ENCODE data around the gene SOX1.

The SOX1 gene

DNA sequence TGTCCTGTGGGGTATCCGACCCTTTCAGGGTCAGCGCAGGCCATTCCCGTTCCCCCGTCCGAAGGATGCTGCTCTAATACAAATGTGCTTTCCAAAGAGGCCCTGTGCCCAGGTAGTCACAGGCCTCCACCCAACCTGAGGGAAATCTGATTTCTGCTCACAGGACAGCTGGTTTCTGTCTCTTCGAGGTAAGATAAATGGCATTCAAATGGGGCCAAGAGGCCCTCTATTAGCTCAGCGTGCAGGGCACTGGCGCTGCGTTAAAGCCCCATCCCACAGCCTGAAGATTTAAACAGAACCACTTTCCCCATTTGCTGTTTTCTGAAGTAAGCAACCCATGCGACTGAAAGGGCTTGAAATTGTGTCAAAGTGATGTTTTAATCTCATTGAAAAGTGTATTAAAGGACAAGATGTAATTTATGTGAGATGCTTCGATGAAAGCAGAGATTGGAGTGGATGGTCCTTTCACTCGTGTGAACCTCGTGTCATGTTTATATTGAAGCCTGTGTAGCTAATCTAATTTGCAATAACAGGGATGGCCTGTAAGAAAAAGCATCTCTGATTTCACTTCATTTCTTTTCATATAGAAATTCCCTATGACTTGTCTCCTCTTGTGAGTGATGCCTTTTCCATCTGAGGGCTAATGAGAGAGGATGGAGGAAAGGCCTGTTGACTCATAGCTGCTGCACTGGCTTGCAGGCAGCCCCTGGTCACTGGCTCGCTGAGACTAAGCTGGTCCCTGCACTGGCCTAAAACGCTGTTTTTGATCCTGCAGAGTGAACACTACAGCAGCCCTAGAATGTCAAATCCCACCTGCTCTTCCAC lies 7.3 kb upstream of the SOX1 start:
- DNase-seq = no peak

GRCh38 chr13:112060282-112060830 lies 6.6 kb upstream of the SOX1 start:
- no peak for DNase-seq

GRCh38 chr13:112060899-112061366 lies 6.0 kb upstream of the SOX1 start:
- no peak for DNase-seq

DNA sequence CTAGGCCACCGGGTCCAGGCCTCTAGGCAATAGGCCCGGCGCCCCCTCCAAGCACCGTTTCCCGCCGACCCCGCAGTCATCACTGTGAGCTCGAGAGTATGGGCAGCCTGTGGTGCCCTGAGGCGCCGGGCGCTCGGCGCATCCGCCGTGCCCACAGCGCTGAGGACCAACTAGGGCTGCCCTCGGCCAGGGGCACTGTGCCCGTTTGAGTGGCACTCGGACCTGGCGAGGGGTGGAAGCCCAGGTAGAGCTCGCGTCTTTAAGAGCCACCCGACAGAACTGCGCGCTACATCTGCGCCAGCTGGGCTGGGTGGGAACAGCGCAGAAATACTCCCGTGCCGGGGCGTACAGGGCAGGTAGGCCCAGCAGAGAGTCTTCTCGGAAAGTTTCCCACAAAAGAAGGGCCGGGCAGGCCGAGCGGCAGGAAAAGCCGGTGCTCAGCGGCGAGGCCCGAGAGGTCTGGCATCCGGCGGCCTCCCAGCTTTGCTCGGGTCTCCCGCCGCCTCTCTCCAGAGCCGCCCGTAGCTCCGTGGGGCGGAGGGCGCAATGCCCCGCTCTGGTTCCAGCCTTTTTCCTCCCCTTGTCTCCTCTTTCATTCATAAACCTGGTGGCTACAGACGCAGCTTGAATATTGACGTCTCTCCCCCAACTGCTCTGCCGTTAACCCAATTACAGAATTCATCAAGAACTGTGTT lies 5.4 kb upstream of the SOX1 start:
- DNase-seq = no peak

- no peak for DNase-seq
Observed at GRCh38 chr13:112062072-112062567, 4.8 kb upstream of the SOX1 start.

DNA sequence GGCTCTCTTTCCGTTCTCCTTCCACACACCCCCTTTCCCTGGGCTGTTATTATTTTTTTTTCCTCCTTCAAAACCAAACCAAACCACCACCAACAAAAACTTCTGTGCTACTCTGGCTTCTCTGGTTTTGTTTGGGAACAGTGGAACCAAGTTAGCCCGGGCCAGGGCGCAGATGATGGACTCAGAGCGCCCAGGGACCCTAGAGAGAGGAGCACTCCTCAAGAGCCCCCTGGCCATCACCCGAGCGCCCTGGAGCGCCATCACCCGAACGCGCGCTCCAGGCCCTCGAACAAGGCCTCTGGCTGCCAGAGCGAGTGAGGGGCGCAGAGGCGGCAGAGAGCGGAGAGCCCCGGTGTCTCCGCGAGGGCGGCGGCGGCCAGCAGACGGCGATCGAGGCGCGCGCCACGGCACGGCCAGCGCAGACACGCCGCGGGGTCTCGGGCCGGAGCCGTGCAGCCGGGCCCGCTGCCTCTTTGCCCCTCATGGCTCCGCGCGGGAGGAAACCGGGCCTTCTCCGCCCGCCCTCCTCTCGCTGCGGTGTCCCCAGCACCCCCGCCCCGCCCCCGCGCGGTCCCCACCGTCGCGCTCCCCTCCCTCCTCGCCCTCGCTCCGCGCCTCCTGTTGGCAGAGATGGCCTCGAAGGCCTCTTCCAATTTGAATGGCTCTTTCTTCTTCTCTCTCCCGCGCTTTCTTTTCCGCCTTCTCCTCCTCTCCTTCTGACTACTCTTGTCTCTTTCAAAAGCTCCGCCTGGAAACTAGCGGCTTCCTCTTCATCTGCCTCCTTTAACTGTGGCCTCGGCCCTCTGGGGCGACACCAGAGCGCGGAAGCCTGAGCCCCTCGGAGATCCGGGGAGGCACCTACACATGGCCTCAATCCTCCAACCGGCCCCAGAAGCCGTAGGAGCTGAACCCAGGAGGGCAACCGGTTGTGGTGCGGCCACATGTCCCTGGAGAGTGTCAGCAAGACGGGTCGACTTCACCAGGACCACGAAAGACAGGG lies 4.1 kb upstream of the SOX1 start:
- DNase-seq = no peak

DNA sequence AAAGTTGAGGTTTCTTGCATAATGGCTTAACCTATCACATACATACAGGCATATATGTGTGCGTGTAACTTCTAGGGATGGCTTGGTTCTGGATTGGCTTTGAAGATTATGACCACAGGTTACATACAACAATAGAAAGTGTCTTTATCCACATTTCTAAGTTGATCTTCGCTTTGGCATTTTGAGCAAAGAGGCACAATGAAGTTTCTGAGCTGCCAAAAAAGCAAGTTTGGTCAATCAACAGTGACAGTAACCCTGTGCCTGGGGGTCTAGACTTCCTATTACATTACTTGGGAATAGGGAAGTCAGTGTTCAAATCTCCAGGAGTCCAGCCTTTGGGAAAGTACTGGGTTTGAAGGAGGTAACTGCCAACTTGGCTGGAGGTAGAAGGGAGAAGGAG lies 3.1 kb upstream of the SOX1 start:
- DNase-seq = no peak

- DNase-seq = no peak
Observed at GRCh38 chr13:112064222-112064621, 2.7 kb upstream of the SOX1 start.

DNA sequence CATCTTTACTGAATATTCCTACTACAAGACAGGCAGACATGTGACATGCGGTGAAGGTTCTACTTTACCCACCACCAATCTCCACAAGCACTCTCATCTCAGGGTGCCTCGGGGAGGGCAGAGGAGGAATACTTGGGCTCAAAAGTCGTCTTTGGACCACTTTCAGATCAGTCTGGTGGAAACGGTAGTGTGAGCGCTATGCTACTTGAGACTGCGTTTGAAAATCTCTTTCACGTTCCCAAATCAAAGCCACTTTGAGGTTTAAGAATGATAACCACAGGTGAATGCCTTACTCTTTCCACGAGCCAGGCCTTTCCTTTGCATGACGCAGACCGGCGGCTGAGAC lies 1.5 kb upstream of the SOX1 start:
- DNase-seq = no peak

GRCh38 chr13:112065867-112066623 lies 904 bp upstream of the SOX1 start:
- DNase-seq = no peak

DNA sequence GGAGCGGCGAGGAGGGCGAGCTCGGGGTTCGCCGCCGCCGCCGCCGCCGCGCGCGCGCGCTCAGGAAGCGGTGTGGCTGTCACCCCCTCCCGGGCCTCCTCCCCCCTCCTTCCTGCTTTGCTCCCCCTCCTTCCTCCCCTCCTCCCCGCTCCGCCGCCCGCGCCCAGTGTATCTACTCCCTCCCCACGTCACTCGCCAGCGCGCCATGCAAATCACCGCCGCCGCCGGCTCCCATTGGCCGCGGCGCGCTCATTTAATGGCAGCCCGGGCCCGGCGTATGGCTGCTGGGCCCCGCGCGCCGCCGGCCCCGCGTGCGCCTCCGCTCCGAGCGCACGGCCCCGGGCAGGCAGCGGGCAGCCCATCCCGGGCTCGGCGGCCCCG lies 335 bp upstream of the SOX1 start:
- peak; percentile 73 for DNase-seq

- no peak for DNase-seq
Observed at GRCh38 chr13:112067871-112068539, 1.1 kb downstream of the SOX1 start.

GRCh38 chr13:112068540-112069060 lies 1.7 kb downstream of the SOX1 start:
- no peak for DNase-seq

DNA sequence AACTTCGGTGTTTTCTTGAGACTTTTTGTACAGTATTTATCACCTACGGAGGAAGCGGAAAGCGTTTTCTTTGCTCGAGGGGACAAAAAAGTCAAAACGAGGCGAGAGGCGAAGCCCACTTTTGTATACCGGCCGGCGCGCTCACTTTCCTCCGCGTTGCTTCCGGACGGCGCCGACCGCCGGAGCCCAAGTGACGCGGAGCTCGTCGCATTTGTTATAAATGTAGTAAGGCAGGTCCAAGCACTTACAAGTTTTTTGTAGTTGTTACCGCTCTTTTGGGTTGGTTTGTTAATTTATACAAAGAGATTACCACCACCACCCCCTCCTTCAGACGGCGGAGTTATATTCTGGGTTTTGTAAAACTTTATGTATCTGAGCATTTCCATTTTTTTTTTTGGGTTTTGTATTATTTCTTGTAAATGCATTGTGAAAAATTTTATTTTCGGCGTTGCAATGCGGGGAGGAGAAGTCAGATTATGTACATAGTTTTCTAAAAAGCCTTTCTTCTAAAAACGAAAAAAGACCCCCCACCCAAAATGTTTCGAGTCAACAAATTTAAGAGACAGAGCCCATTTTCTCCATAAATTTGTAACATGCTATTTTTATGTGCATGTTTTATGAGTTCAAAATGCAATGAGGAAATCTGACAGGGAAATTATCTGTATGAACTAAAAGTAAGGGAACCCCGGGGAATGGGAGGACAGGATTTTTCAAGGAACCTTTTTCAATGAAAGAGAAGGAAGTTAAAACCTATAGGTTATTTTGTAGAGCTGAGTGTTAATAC lies 2.3 kb downstream of the SOX1 start:
- DNase-seq = no peak

DNA sequence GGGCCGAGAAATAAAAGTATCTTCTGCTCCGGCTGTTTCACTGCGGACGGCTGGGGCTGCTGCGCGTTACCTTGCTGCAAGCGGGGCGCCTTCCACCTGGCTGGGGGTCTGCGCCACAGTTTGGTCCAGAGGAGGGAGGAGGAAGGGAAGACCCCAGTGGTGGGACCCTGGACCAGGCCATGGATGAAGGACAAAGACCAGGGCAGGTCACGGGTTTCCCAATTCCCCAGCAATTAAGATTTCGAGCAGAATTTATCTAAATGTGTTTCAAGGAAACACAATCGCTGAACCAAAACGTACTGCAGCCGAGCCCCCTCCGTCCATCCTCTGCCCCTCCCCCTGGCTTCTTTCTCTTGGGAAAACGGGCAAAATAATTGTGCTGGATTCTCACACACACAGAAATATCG lies 2.9 kb downstream of the SOX1 start:
- DNase-seq = no peak

- no peak for DNase-seq
Observed at GRCh38 chr13:112071102-112071722, 4.3 kb downstream of the SOX1 start.

GRCh38 chr13:112071723-112072533 lies 5.0 kb downstream of the SOX1 start:
- no peak for DNase-seq

- DNase-seq = no peak
Observed at GRCh38 chr13:112072534-112073244, 5.7 kb downstream of the SOX1 start.

Data from stimulated activated CD4-positive, alpha-beta T cell treated with anti-CD3 and anti-CD28 coated beads, Interleukin-15, amount 100 ng/mL, for 24 hours (primary cell).